SK-N-SH treated with all-trans-retinoic acid at 6 μM for 48 hours (cell line): ENCODE results near the gene GMEB2.

Source experiments
- ATAC-seq: fragments of 200-7000 bp; cut with Tn5 transposase; 3 replicates; pipeline ENCODE4 v1.9.1; 2020; ENCODE audit warnings: mild to moderate bottlenecking, moderate library complexity
- ARNTL ChIP-seq: fragments of 450-650 bp; formaldehyde crosslinking; IDR thresholded peaks from 2 replicates; pipeline ENCODE4 v1.5.0; 2020; ENCODE audit warnings: low read depth, mild to moderate bottlenecking, moderate library complexity, borderline replicate concordance
- BACH2 ChIP-seq: fragments of 250-450 bp; sonication (Bioruptor Pico); IDR thresholded peaks from 2 replicates; pipeline ENCODE4 v1.9.0; 2021; ENCODE audit warnings: mild to moderate bottlenecking, borderline replicate concordance
- CSDC2 ChIP-seq: fragments of 250-450 bp; sonication (Bioruptor Pico); IDR thresholded peaks from 2 replicates; pipeline ENCODE4 v1.5.0; 2020; ENCODE audit warnings: mild to moderate bottlenecking, moderate library complexity
- ESRRG ChIP-seq: fragments of 250-450 bp; sonication (Bioruptor Pico); IDR thresholded peaks from 2 replicates; pipeline ENCODE4 v1.6.1; 2021; ENCODE audit warnings: mild to moderate bottlenecking
- GLIS3 ChIP-seq: fragments of 250-450 bp; sonication (Bioruptor Pico); IDR thresholded peaks from 2 replicates; pipeline ENCODE4 v1.5.0; 2020; ENCODE audit warnings: mild to moderate bottlenecking, moderate library complexity
- ISL1 ChIP-seq: fragments of 250-450 bp; sonication (Bioruptor Pico); IDR thresholded peaks from 2 replicates; pipeline ENCODE4 v2.1.2; 2022; ENCODE audit warnings: mild to moderate bottlenecking, moderate library complexity
- OSR1 ChIP-seq: fragments of 250-450 bp; sonication (Bioruptor Pico); IDR thresholded peaks from 2 replicates; pipeline ENCODE4 v1.8.0; 2022; ENCODE audit warnings: moderate library complexity, mild to moderate bottlenecking, inconsistent platforms
- PPARA ChIP-seq: fragments of 250-450 bp; sonication (Bioruptor Pico); IDR thresholded peaks from 2 replicates; pipeline ENCODE4 v1.5.0; 2020; ENCODE audit warnings: mild to moderate bottlenecking, borderline replicate concordance
- RARB ChIP-seq: fragments of 250-450 bp; sonication (Bioruptor Pico); IDR thresholded peaks from 2 replicates; pipeline ENCODE4 v1.8.0; 2021; ENCODE audit warnings: mild to moderate bottlenecking, moderate library complexity
- SNAI2 ChIP-seq: fragments of 250-450 bp; sonication (Bioruptor Pico); IDR thresholded peaks from 2 replicates; pipeline ENCODE4 v1.5.0; 2020; ENCODE audit warnings: mild to moderate bottlenecking, moderate library complexity
- TOX ChIP-seq: fragments of 250-450 bp; sonication (Bioruptor Pico); IDR thresholded peaks from 2 replicates; pipeline ENCODE4 v1.8.0; 2021; ENCODE audit warnings: mild to moderate bottlenecking, moderate library complexity, borderline replicate concordance
- ZC3H10 ChIP-seq: fragments of 250-450 bp; sonication (Bioruptor Pico); IDR thresholded peaks from 2 replicates; pipeline ENCODE4 v1.5.1; 2021; ENCODE audit warnings: mild to moderate bottlenecking, moderate library complexity
- ZFP30 ChIP-seq: fragments of 450-650 bp; formaldehyde crosslinking; IDR thresholded peaks from 2 replicates; pipeline ENCODE4 v1.5.0; 2022; ENCODE audit warnings: mild to moderate bottlenecking, moderate library complexity
- ZNF70 ChIP-seq: fragments of 450-650 bp; formaldehyde crosslinking; IDR thresholded peaks from 2 replicates; pipeline ENCODE4 v1.5.0; 2020; ENCODE audit warnings: mild to moderate bottlenecking, moderate library complexity
- ZNF8 ChIP-seq: fragments of 450-650 bp; formaldehyde crosslinking; IDR thresholded peaks from 2 replicates; pipeline ENCODE4 v1.5.0; 2020; ENCODE audit warnings: mild to moderate bottlenecking, moderate library complexity
- TF ChIP-seq, protein P1 (sequence below): fragments of 250-450 bp; sonication (Bioruptor Pico); IDR thresholded peaks from 2 replicates; pipeline ENCODE4 v1.8.0; 2021; ENCODE audit warnings: low read depth, mild to moderate bottlenecking, moderate library complexity, borderline replicate concordance
- TF ChIP-seq, protein P2 (sequence below): fragments of 250-450 bp; sonication (Bioruptor Pico); IDR thresholded peaks from 2 replicates; pipeline ENCODE4 v1.5.1; 2021; ENCODE audit warnings: mild to moderate bottlenecking, moderate library complexity
- TF ChIP-seq, protein P3 (sequence below): fragments of 250-450 bp; sonication (Bioruptor Pico); IDR thresholded peaks from 2 replicates; pipeline ENCODE4 v1.8.0; 2020; ENCODE audit warnings: mild to moderate bottlenecking, moderate library complexity, borderline replicate concordance
- TF ChIP-seq, protein P4 (sequence below): fragments of 250-450 bp; sonication (Bioruptor Pico); IDR thresholded peaks from 2 replicates; pipeline ENCODE4 v1.5.0; 2020; ENCODE audit warnings: mild to moderate bottlenecking, moderate library complexity

The GMEB2 gene

DNA sequence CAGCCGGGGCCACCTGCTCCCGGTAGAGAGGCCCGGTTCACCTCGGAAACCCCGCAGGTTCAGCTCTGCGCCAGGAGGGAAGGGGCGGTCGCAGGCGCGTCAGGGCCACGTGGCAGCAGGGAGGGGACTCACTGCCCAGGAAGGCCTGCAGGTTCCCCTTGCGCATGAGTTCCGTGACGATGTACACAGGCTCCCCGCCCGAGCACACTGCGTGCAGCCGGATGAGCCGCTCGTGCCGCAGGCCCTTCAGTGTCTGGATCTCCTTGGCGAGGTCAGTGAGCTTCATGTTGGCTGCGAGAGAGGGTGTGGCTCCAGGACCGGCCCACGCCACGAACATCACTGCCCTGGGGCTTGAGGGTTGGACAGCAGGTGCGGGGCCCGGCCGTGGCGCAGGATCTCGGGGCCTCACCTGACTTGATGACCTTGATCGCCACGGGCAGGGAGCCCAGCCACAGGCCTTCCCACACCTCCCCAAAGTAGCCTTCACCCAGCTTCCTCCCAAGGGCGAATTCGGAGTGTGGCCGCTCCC, 84.8 kb downstream of the GMEB2 start:
- TF ChIP-seq ARNTL (CRISPR knock-in tag), result no peak
- TF ChIP-seq, protein P1, sequence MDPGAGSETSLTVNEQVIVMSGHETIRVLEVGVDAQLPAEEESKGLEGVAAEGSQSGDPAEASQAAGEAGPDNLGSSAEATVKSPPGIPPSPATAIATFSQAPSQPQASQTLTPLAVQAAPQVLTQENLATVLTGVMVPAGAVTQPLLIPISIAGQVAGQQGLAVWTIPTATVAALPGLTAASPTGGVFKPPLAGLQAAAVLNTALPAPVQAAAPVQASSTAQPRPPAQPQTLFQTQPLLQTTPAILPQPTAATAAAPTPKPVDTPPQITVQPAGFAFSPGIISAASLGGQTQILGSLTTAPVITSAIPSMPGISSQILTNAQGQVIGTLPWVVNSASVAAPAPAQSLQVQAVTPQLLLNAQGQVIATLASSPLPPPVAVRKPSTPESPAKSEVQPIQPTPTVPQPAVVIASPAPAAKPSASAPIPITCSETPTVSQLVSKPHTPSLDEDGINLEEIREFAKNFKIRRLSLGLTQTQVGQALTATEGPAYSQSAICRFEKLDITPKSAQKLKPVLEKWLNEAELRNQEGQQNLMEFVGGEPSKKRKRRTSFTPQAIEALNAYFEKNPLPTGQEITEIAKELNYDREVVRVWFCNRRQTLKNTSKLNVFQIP (CRISPR knock-in tag), result no peak
- no peak for TF ChIP-seq RARB (CRISPR knock-in tag)
- TF ChIP-seq TOX (CRISPR knock-in tag), result no peak
- no peak for TF ChIP-seq PPARA (CRISPR knock-in tag)
- no peak for TF ChIP-seq ESRRG (CRISPR knock-in tag)
- TF ChIP-seq GLIS3 (CRISPR knock-in tag), result no peak
- TF ChIP-seq, protein P2, sequence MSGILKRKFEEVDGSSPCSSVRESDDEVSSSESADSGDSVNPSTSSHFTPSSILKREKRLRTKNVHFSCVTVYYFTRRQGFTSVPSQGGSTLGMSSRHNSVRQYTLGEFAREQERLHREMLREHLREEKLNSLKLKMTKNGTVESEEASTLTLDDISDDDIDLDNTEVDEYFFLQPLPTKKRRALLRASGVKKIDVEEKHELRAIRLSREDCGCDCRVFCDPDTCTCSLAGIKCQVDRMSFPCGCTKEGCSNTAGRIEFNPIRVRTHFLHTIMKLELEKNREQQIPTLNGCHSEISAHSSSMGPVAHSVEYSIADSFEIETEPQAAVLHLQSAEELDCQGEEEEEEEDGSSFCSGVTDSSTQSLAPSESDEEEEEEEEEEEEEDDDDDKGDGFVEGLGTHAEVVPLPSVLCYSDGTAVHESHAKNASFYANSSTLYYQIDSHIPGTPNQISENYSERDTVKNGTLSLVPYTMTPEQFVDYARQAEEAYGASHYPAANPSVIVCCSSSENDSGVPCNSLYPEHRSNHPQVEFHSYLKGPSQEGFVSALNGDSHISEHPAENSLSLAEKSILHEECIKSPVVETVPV (CRISPR knock-in tag), result no peak
- no peak for TF ChIP-seq ZNF8
- no peak for TF ChIP-seq ZC3H10 (CRISPR knock-in tag)
- no peak for TF ChIP-seq ISL1 (CRISPR knock-in tag)
- TF ChIP-seq SNAI2 (CRISPR knock-in tag), result no peak
- TF ChIP-seq, protein P3, sequence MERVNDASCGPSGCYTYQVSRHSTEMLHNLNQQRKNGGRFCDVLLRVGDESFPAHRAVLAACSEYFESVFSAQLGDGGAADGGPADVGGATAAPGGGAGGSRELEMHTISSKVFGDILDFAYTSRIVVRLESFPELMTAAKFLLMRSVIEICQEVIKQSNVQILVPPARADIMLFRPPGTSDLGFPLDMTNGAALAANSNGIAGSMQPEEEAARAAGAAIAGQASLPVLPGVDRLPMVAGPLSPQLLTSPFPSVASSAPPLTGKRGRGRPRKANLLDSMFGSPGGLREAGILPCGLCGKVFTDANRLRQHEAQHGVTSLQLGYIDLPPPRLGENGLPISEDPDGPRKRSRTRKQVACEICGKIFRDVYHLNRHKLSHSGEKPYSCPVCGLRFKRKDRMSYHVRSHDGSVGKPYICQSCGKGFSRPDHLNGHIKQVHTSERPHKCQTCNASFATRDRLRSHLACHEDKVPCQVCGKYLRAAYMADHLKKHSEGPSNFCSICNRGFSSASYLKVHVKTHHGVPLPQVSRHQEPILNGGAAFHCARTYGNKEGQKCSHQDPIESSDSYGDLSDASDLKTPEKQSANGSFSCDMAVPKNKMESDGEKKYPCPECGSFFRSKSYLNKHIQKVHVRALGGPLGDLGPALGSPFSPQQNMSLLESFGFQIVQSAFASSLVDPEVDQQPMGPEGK (CRISPR knock-in tag), result no peak
- no peak for TF ChIP-seq BACH2 (CRISPR knock-in tag)
- no peak for TF ChIP-seq ZNF70 (CRISPR knock-in tag)
- no peak for TF ChIP-seq OSR1 (CRISPR knock-in tag)
- no peak for ATAC-seq

DNA sequence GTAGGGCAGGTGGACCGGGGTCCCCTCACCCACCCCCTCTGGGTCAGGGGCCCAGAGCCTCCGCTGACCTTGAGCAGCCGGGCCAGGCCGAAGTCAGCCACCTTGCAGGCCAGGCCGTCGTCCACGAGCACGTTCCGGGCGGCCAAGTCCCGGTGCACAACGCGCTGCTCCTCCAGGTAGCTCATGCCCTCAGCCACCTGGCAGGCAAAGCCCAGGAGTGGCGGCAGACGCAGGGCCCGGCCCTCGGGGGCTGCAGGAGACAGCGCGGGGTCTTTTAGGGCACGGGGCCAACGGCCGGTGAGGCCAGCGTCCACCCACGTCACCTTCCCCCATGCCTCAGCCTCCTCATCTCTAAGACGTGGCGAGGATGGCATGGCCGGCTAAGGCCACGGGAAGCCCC, 85.5 kb downstream of the GMEB2 start:
- TF ChIP-seq, protein P4, sequence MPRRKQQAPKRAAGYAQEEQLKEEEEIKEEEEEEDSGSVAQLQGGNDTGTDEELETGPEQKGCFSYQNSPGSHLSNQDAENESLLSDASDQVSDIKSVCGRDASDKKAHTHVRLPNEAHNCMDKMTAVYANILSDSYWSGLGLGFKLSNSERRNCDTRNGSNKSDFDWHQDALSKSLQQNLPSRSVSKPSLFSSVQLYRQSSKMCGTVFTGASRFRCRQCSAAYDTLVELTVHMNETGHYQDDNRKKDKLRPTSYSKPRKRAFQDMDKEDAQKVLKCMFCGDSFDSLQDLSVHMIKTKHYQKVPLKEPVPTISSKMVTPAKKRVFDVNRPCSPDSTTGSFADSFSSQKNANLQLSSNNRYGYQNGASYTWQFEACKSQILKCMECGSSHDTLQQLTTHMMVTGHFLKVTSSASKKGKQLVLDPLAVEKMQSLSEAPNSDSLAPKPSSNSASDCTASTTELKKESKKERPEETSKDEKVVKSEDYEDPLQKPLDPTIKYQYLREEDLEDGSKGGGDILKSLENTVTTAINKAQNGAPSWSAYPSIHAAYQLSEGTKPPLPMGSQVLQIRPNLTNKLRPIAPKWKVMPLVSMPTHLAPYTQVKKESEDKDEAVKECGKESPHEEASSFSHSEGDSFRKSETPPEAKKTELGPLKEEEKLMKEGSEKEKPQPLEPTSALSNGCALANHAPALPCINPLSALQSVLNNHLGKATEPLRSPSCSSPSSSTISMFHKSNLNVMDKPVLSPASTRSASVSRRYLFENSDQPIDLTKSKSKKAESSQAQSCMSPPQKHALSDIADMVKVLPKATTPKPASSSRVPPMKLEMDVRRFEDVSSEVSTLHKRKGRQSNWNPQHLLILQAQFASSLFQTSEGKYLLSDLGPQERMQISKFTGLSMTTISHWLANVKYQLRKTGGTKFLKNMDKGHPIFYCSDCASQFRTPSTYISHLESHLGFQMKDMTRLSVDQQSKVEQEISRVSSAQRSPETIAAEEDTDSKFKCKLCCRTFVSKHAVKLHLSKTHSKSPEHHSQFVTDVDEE (CRISPR knock-in tag), result no peak
- TF ChIP-seq ARNTL (CRISPR knock-in tag), result no peak
- TF ChIP-seq ESRRG (CRISPR knock-in tag), result no peak
- no peak for TF ChIP-seq CSDC2 (CRISPR knock-in tag)
- TF ChIP-seq RARB (CRISPR knock-in tag), result no peak
- TF ChIP-seq, protein P1 (CRISPR knock-in tag), result no peak
- no peak for TF ChIP-seq BACH2 (CRISPR knock-in tag)
- TF ChIP-seq ZFP30, result no peak
- TF ChIP-seq, protein P3 (CRISPR knock-in tag), result no peak
- TF ChIP-seq ZNF70 (CRISPR knock-in tag), result no peak
- TF ChIP-seq TOX (CRISPR knock-in tag), result no peak

More for the DNA sequence above, 85.5 kb downstream of the GMEB2 start:
- no peak for ATAC-seq
